Stimulated activated CD4-positive, alpha-beta T cell treated with anti-CD3 and anti-CD28 coated beads, Interleukin-12 subunit alpha, Interleukin-12 subunit beta, amount 100 ng/mL, for 4 hours (primary cell): ENCODE data around the gene CLDN24.

Experiments
- DNase-seq: peaks from one replicate; pipeline ENCODE4 v3.0.0-alpha.2; 2020

Gene CLDN24

DNA sequence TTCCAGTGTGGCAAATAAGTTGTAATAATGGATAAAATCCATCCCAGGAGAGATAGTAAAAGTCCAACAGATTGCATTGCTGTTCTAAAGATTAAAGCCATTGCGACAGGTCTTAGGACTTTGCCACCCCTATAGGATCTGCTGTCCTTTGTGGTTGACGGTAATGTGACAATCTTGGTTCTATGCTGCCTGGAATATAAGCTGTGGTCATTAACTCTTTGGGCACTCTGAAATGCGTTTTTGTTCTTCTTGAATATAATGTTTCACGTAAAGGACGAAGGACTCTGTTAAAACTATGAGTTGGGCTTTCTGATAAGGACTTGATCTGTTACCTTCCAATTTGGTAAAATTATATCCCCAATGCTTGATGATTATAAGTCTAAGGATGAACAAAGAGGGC lies at the start of gene CLDN24:
TSS of gene CLDN24 (minus strand) at position 101 of the 400 bp plus-strand sequence. CDS start at position 101, 0 bp downstream.
- DNase-seq: no peak

DNA sequence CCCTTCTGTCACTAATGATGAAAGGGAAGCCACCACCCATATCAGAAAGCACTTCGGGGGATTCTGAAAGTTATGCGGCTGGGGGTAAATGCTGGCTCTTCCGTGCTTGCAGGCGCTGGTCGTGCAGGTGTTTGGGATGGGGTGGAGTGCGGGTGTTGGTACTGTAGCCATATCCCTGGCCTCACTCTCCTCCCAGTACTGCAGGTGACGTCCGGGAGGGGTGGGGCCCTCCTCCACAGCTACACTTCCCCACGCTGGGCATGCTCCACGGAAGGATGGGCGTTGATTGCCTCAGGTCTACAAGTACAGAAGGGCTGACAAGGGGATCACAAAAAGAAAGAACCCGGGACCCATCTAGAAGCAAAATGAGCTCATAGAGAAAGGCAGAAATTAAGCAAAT lies 48.6 kb upstream of the CLDN24 start:
- no peak for DNase-seq

- DNase-seq: no peak
Observed at GRCh38 chr4:183369073-183369472, 46.8 kb upstream of the CLDN24 start.

DNA sequence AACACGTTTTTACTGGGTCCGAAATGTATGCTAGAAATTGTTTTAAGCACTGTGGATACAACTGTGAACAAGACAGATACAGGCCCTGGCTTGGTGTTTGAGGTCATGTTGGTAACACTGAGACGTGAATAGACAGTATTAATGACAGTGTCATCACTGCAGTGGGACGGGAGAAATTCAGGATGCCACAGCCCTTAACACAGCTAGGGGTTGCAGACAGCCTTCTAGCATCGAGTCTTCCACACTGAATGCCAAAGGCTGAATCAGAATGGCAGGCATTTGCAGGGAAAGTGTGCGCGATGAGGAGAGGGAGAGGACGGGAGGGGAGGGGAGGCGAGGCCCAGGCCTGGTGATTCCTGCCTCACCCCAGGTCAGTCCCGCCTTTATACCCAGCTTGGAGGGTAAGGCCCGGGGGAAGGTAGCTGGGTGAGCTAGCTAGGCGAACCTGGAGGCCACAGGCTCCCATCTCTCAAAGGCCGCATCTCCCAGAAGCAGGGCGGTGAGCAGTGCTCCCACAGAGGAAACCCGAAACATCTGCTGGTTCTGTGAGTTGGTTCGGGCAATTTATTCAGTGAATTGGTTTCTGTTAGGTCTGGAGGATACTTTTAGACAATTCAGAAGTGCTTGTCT lies 44.1 kb upstream of the CLDN24 start:
- DNase-seq: no peak

DNA sequence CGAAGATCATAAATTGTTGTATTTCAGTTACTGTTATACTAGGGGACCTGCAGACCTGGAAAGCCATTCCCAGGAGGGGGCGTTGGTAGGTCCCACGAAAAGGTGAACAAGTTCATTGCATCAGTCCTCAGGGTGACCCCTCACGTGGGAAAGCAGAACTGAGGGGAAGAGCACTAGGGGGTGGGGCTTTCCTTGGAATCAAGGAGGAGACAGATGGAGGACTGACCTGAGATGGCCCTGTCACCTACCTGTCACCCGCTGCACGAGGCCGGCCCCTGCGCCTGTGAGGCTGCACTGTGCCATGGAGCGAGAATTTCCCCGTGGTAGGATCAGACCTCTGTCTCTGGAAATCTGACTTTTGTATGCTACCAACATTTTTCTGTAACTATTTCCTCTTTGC lies 41.8 kb upstream of the CLDN24 start:
- DNase-seq: no peak

DNA sequence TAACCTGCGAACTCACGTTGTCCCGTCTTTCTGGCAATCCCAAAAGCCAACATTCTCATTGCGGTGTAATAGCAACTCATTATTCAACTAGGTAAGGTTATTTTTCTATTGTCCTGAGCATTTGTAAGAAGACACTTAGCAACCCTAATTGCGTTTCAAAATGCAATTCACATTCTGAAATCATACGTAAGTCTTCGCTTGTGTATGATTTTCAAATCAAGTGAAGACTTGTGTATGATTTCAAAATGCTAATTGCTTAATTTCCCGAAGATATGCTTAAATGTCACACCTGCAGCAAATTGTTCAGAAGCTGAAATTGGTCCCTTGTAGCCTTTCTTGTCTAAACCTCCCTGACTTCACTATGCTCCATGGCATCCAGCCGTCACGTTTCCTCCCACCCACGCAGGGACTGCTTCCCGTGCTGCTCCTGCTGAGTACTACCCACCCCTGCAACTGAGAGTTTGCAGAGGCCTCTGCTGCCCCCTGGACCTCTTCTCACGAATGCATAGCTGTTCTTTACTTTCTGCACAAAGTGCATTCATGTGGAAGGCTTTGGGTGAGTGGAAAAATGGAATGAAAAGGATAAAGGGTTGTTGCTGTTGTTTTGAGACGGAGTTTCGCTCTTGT lies 40.8 kb upstream of the CLDN24 start:
- no peak for DNase-seq

- DNase-seq: no peak
Observed at GRCh38 chr4:183362036-183362435, 39.8 kb upstream of the CLDN24 start.

GRCh38 chr4:183360161-183360919 lies 38.1 kb upstream of the CLDN24 start:
- DNase-seq: no peak

DNA sequence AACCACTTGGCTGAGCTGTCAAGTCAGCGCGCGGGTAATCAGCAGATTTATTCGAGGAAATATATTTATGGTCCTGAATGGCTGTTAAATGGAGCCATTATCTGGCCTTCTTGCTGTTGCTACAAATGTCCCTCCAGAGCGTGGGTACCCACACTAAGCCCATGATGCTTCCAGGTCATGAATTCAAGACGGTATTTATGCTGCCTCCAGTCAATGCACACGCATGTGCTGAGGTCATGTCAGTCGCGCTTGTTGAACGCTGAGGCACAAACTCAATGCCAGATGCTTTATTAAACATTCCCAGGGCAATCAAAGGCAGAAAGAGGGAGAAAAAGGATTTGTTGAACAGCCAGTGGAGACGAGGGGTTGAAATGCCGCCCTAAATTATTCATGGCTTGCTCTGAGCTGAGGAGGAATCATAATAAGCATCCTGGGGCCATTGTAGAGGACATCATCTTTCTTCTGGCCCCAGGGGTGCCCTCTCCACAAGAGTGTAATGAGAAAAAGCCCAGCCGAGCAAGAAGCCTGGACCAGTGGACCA lies 36.1 kb upstream of the CLDN24 start:
- DNase-seq: no peak

DNA sequence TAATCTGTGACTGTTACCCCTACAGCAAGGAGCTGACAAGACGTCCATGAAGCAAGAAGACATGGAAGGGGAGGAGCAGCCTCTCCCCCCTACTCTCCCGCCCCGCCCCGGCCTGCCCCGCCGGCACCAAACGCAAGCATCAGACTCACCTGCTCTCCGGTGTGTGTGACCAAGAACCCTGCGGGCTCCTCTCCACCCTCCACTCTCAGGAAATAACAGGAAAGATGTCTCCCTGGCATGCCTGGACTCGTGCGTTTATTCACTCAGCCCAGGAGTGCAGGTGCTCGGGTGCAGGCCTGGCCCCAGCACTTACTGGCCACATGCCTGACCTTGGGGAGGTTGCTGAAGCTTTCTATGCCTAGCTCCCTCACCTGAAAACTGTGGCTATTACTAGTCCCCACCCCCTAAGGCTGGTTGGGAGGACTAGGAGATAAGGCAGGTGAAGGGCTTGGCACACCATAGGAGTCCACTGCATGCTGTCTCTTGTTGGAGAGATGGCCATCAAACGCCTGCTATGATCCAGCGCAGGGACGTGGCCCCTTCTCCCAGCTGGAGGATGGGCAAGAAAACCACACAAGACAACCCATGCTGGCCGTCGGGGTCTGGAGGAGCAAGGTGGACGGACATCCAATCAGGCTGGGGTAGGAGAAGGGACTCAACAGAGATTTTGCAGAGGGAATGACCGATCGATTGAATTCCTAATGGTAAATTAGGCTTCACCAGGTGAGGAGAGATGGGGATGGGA lies 34.9 kb upstream of the CLDN24 start:
- DNase-seq: no peak

GRCh38 chr4:183356173-183356830 lies 34.1 kb upstream of the CLDN24 start:
- no peak for DNase-seq

DNA sequence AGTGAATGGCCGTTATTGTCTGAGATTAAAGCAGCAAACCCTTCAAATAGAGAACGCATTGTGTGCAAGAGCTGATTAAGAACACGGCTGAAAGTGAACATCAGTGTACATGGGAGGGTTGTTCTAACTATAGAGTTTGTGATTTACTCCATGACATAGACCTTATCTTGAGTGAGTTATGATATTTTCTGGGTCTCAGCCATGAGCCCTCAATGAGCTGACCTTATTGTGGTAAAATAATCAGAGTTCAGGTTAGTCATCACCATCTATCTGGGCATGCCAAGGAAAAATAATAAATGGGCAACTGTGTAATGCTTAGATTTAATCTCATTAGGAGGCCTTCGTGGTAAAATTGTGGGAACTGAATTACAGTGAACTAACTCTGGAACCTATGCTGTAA lies 33.2 kb upstream of the CLDN24 start:
- DNase-seq: no peak

DNA sequence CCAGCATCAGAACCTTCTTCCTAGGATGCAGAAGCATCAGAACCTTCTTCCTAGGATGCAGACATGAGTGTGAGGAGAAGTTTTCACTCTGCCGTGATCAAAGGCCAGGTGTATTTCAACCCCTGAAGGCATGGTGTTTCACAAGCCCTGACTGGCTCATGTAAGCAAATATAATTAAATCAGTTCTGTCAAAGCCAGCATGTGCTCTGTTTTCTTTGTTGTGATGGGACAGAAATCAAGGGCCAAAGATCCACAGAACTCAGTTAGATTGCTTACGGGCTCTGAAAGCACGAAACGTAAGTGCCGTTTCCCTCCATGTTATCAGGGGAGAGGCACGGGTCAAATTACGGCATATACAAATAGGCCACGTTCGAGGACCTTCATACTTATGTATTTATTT lies 32.0 kb upstream of the CLDN24 start:
- DNase-seq: no peak

DNA sequence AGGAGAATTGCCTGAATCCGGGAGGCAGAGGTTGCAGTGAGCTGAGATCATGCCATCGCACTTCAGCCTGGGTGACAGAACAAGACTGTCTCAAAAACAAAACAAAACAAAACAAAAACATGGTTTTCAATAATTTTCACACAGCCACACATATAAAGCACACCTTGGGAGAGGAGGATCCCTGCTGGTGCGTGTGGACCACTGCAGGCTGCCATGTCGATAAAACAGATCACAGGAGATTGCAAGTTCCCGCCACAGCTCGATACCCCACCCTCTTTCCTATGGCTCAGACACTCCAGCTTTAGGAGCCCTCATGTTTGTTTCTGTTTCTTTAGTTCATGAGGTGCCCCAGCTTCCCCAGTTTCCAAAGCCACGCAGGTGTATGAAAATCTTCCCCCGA lies 31.3 kb upstream of the CLDN24 start:
- no peak for DNase-seq

DNA sequence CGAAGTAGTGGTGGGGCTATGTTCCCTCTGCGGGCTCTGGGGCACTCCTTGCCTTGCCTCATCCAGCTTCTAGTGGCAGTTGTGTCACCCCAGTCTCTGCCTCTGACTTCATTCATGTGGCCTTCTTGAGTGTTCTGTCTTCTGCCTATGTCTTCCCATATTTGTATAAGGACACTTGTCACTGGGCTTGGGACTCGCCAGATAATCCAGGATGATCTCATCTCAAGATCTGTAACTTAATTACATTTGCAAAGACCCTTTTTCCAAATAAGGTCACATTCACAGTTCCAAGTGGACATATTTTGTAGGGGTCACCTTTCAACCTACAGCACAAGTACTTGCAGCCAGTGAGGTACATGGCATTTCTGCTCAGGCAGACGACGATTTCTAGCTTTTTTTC lies 30.3 kb upstream of the CLDN24 start:
- DNase-seq: no peak

- DNase-seq: no peak
Observed at GRCh38 chr4:183350317-183351071, 28.3 kb upstream of the CLDN24 start.

DNA sequence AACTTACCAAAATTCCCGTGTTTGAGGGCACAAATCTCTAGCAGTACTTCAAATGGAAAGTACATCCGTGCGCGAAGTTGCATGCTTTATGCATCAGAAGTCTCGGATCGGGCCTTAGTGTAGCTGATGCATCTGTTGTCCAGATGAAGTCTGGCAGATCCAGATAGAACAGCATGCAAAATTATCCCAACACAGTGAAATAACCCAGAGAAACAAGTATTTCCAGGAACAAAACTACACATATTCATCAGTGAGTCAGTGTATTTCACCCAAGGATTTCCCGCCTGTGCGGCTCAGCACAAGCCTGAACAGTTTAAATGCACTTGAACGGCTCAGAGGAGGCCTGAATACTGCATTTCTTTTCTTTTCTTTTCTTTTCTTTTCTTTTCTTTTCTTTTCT lies 27.4 kb upstream of the CLDN24 start:
- no peak for DNase-seq

DNA sequence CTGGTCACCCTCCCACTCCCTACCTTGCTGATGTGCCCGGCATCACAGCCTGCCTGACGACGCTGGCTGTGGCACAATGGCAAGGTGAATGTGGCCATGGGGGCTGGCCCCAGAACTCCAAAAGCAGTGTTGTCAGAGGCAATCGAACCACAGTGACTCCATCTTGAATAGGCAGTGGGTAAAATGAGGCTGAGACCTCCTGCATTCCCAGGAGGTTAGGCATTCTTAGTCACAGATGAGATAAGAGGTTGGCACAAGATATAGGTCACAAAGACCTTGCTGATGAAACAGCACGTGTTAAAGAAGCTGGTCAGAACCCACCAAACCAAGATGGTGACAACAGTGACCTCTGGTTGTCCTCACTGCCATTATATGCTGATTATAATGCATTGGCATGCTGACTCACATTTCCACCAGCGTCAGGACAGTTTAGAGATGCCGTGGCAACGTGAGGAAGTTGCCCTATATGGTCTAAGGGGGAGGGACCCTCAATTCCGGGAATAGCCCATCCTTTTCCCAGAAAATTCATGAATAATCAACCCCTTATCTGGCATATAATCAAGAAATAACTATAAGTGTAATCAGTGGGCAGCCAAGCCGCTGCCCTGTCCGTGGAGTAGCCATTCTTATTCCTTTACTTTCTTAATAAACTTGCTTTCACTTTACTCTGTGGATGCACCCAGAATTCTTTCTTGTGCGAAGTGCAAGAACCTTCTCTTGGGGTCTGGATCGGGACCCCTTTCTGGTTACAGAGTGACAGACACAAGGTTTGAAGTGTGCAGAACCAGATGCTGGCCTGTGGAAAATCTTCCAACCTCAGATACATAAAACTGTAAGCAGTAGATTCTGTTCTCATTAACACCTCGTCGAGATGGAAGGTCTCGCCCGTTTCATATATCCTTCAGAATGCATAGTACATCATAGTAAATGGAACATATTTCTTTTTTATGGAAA lies 26.8 kb upstream of the CLDN24 start:
- DNase-seq: no peak

DNA sequence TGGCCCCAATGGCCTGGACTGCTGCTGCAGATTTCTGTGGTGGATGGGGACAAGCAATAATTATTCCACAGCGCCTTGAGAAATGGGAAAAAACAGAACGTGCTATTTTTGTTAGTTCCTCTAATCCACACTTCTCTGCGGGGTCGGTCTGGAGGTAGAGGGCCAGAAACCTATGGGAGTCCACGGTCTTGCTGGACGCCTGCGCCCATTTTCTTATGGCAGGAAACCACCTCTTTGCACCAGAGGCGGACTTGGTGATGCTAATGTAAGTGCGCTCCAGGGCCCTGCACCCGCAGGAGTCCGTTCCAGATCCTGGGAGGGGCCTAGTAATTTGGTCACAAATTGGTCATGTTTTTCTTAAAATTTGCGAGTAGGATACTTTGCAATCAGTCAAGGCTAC lies 25.9 kb upstream of the CLDN24 start:
- no peak for DNase-seq

GRCh38 chr4:183347566-183347965 lies 25.3 kb upstream of the CLDN24 start:
- no peak for DNase-seq

GRCh38 chr4:183347146-183347545 lies 24.9 kb upstream of the CLDN24 start:
- no peak for DNase-seq
